Naive B cell (primary cell): ENCODE measurements around the gene GGT7. TPM values are rescaled to one million over a fixed set of nuclear protein-coding genes. Genes with fewer than 3 reads are reported as not detected.
A peak's percentile ranks its signal among the peaks of the same experiment; 100 is the strongest.
"Not testable (repeated sequence)": the region's sequence is repeated elsewhere in the genome, so short reads cannot be mapped to it uniquely, and the experiment has no call there.

Experiments used
- ATAC-seq, 2 donors: fragments of 150-1000 bp; cut with Tn5 transposase; 2 replicates each; pipeline ENCODE4 v1.10.0; 2021; ENCODE audit warnings: low read depth in 2 of 2, mild to moderate bottlenecking in 2 of 2, moderate library complexity in 2 of 2
- DNase-seq: peaks from one replicate; pipeline ENCODE4 v3.0.0; 2022
- H3K27ac Mint-ChIP-seq, 6 donors: one replicate each; pipeline ENCODE4 v1.8.0; 2020 to 2022; ENCODE audit warnings: mild to moderate bottlenecking in 6 of 6, mixed read lengths in 6 of 6, moderate library complexity in 5 of 6, inconsistent platforms in 2 of 6
- H3K27me3 Mint-ChIP-seq, 3 donors: one replicate each; pipeline ENCODE4 v1.8.0; 2021 to 2022; ENCODE audit warnings: mixed read lengths in 3 of 3, mild to moderate bottlenecking in 1 of 3
- H3K36me3 Mint-ChIP-seq, 2 donors: one replicate each; pipeline ENCODE4 v1.8.0; 2020 to 2022; ENCODE audit warnings: mixed read lengths in 2 of 2, inconsistent platforms in 1 of 2, mild to moderate bottlenecking in 1 of 2
- H3K4me1 Mint-ChIP-seq, 3 donors: one replicate each; pipeline ENCODE4 v1.8.0; 2020 to 2022; ENCODE audit warnings: mixed read lengths in 3 of 3, inconsistent platforms in 1 of 3, mild to moderate bottlenecking in 1 of 3, moderate library complexity in 1 of 3
- H3K4me3 Mint-ChIP-seq, 8 donors: one replicate each; pipeline ENCODE4 v1.8.0; 2020 to 2022; ENCODE audit warnings: mild to moderate bottlenecking in 8 of 8, mixed read lengths in 8 of 8, moderate library complexity in 8 of 8, inconsistent platforms in 2 of 8
- H3K9me3 Mint-ChIP-seq, 7 donors: one replicate each; pipeline ENCODE4 v1.8.0; 2020 to 2022; ENCODE audit warnings: mixed read lengths in 7 of 7, mild to moderate bottlenecking in 5 of 7, inconsistent platforms in 2 of 7, moderate library complexity in 1 of 7
- polyA plus RNA-seq, 6 donors: library from polyadenylated mRNA; unstranded; fragments of 300-500 nt; fragmentation: Illumina TruSeq; gene quantifications; one replicate each; pipeline ENCODE4 v1.2.3, GENCODE V29; 2021; ENCODE audit warnings: low read depth in 6 of 6

The GGT7 gene
- polyA plus RNA-seq, 6 donors from 2014 or later = 2.6 to 6.2 (median 4.2) TPM

GRCh38 chr20:34817801-34818200 lies 54.9 kb downstream of the GGT7 start:
- H3K27me3 Mint-ChIP-seq = no peaks in the 10 kb centered on the region
- H3K4me3 Mint-ChIP-seq = no peak overlapping the region
- H3K36me3 Mint-ChIP-seq = peaks cover 0 to 7% of the 10 kb centered on the region in 2 donors
- peaks cover 29 to 53% (median 45%) of the 10 kb centered on the region in 3 donors for H3K4me1 Mint-ChIP-seq
- no peak for DNase-seq
- no peak overlapping the region for H3K27ac Mint-ChIP-seq
- ATAC-seq = no peak
- no peaks in the 10 kb centered on the region for H3K9me3 Mint-ChIP-seq

- H3K4me1 Mint-ChIP-seq = peaks cover 24 to 46% (median 38%) of the 10 kb centered on the region in 3 donors
- peak overlapping the region in 1 of 6 donors; percentile 11 for H3K27ac Mint-ChIP-seq
Measured at GRCh38 chr20:34817072-34817471, 55.6 kb downstream of the GGT7 start.

GRCh38 chr20:34815636-34816035 lies 57.0 kb downstream of the GGT7 start:
- no peak for ATAC-seq
- peak overlapping the region in 1 of 6 donors; percentile 30 for H3K27ac Mint-ChIP-seq
- DNase-seq = no peak
- H3K4me1 Mint-ChIP-seq = peaks cover 16 to 32% (median 25%) of the 10 kb centered on the region in 3 donors
- H3K4me3 Mint-ChIP-seq = no peak overlapping the region
- no peaks in the 10 kb centered on the region for H3K27me3 Mint-ChIP-seq
- no peaks in the 10 kb centered on the region for H3K36me3 Mint-ChIP-seq
- H3K9me3 Mint-ChIP-seq = no peaks in the 10 kb centered on the region

More at GRCh38 chr20:34817072-34817471, 55.6 kb downstream of the GGT7 start:
- Mint-ChIP-seq H3K9me3 (no peaks in the 10 kb centered on the region), H3K4me3 (no peak overlapping the region), H3K36me3 (peaks cover 0 to 4% of the 10 kb centered on the region in 2 donors), H3K27me3 (no peaks in the 10 kb centered on the region)
- DNase-seq (no peak), ATAC-seq (no peak)

GRCh38 chr20:34808583-34808982 lies 64.1 kb downstream of the GGT7 start:
- no peak for ATAC-seq
- Mint-ChIP-seq H3K4me3 (no peak overlapping the region), H3K27me3 (no peaks in the 10 kb centered on the region), H3K36me3 (no peaks in the 10 kb centered on the region), H3K4me1 (peaks cover 11 to 23% (median 21%) of the 10 kb centered on the region in 3 donors), H3K9me3 (no peaks in the 10 kb centered on the region), H3K27ac (no peak overlapping the region)
- no peak for DNase-seq

- DNase-seq, H3K27ac Mint-ChIP-seq, H3K9me3 Mint-ChIP-seq, H3K4me3 Mint-ChIP-seq, H3K27me3 Mint-ChIP-seq, ATAC-seq, H3K36me3 Mint-ChIP-seq: not testable (repeated sequence)
- H3K4me1 Mint-ChIP-seq = peaks cover 11 to 23% (median 21%) of the 10 kb centered on the region in 3 donors
Measured at GRCh38 chr20:34807944-34808465, 64.7 kb downstream of the GGT7 start.

- Mint-ChIP-seq H3K27me3 (no peaks in the 10 kb centered on the region), H3K4me3 (no peak overlapping the region), H3K9me3 (no peaks in the 10 kb centered on the region), H3K4me1 (peaks cover 21 to 34% (median 22%) of the 10 kb centered on the region in 3 donors), H3K36me3 (peaks cover 0 to 4% of the 10 kb centered on the region in 2 donors), H3K27ac (peak overlapping the region in 2 of 6 donors; percentile 46 to 66)
- ATAC-seq = no peak
- no peak for DNase-seq
Measured at GRCh38 chr20:34806255-34806654, 66.4 kb downstream of the GGT7 start.

- H3K9me3 Mint-ChIP-seq = no peaks in the 10 kb centered on the region
- DNase-seq (no peak), ATAC-seq (no peak)
- H3K27me3 Mint-ChIP-seq = no peaks in the 10 kb centered on the region
- peaks cover 18 to 48% (median 45%) of the 10 kb centered on the region in 3 donors for H3K4me1 Mint-ChIP-seq
- H3K27ac Mint-ChIP-seq = peak overlapping the region in 1 of 6 donors; percentile 67
- H3K36me3 Mint-ChIP-seq = peaks cover 0 to 4% of the 10 kb centered on the region in 2 donors
- no peak overlapping the region for H3K4me3 Mint-ChIP-seq
Measured at GRCh38 chr20:34798871-34799270, 73.8 kb downstream of the GGT7 start.

- no peak overlapping the region for H3K27ac Mint-ChIP-seq
- no peak overlapping the region for H3K4me3 Mint-ChIP-seq
- no peaks in the 10 kb centered on the region for H3K9me3 Mint-ChIP-seq
- DNase-seq = no peak
- ATAC-seq = no peak
- peaks cover 18 to 48% (median 47%) of the 10 kb centered on the region in 3 donors for H3K4me1 Mint-ChIP-seq
- no peaks in the 10 kb centered on the region for H3K27me3 Mint-ChIP-seq
- H3K36me3 Mint-ChIP-seq = peaks cover 0 to 4% of the 10 kb centered on the region in 2 donors
Measured at GRCh38 chr20:34798328-34798727, 74.3 kb downstream of the GGT7 start.

GRCh38 chr20:34797012-34797995 lies 75.4 kb downstream of the GGT7 start:
- Mint-ChIP-seq H3K36me3 (peaks cover 0 to 4% of the 10 kb centered on the region in 2 donors), H3K4me3 (no peak overlapping the region), H3K27me3 (no peaks in the 10 kb centered on the region), H3K4me1 (peaks cover 18 to 47% (median 46%) of the 10 kb centered on the region in 3 donors), H3K27ac (peak overlapping the region in 1 of 6 donors; percentile 39), H3K9me3 (no peaks in the 10 kb centered on the region)
- no peak for DNase-seq
- no peak for ATAC-seq

Other genes with a start within 250 kb of the GGT7 start
- 10 to 100 TPM; 14.4 to 24.3 (median 22.5) TPM for gene PIGU, start 195.8 kb downstream of the GGT7 start, polyA plus RNA-seq
- 1 to 10 TPM in 4 of 6 donors, under 1 TPM in 2; 0.57 to 1.7 (median 1.2) TPM for gene TP53INP2, start 168.5 kb downstream of the GGT7 start, polyA plus RNA-seq
- gene NCOA6, start 47.2 kb downstream of the GGT7 start, polyA plus RNA-seq = 10 to 100 TPM in 1 of 6 donors, 1 to 10 TPM in 4, under 1 TPM in 1; 0.74 to 13.5 (median 4.4) TPM
- gene ACSS2, start 3.8 kb upstream of the GGT7 start, polyA plus RNA-seq = 10 to 100 TPM in 1 of 6 donors, 1 to 10 TPM in 5; 4.8 to 20.1 (median 5.7) TPM
- gene GSS, start 83.0 kb upstream of the GGT7 start, polyA plus RNA-seq = 10 to 100 TPM; 10.5 to 23.8 (median 12.6) TPM
- gene MYH7B, start 83.0 kb upstream of the GGT7 start, polyA plus RNA-seq = under 1 TPM in 2 of 6 donors, not detected in 4; 0.24 to 0.84 TPM
- gene TRPC4AP, start 220.0 kb upstream of the GGT7 start, polyA plus RNA-seq = 10 to 100 TPM; 37.1 to 63.2 (median 51.2) TPM